A673 (cell line): ENCODE data around the gene PREX1. TPM values are rescaled to one million over a fixed set of nuclear protein-coding genes. Genes with fewer than 3 reads are reported as not detected.

Source experiments
- BruUV-seq: library from RNA; stranded (reverse); fragments of 400-500 nt; replicated peaks from 2 replicates; lab custom pipeline; 2021; lab: Mats Ljungman, UMichigan
- CTCF ChIA-PET: fragments of 300-600 bp; sonication (Branson Sonifier 250); formaldehyde crosslinking; loops from one replicate; lab custom pipeline; 2022; ENCODE audit warnings: antibody characterized with exemption; lab: Charles Lee
- POLR2A ChIA-PET: fragments of 300-600 bp; sonication (Branson Sonifier 250); formaldehyde crosslinking; loops from one replicate; lab custom pipeline; 2022; ENCODE audit warnings: antibody characterized with exemption; ENCODE audit not compliant: low non-redundant PET; lab: Charles Lee
- DNase-seq: peaks from one replicate; pipeline ENCODE4 v3.0.0-alpha.2; 2015; ENCODE audit warnings: low spot score
- H3K27ac ChIP-seq: fragments of 200-600 bp; sonication (generic); 2 replicates; pipeline ENCODE4 v1.5.1; 2016; ENCODE audit warnings: mixed run types, low read depth, mild to moderate bottlenecking, mixed read lengths, antibody characterized with exemption, low read length; ENCODE audit not compliant: poor library complexity, severe bottlenecking
- H3K27me3 ChIP-seq: fragments of 200-600 bp; sonication (generic); replicated peaks from 2 replicates; pipeline ENCODE4 v1.6.1; 2017; ENCODE audit warnings: mixed run types, low read depth, mild to moderate bottlenecking, mixed read lengths, antibody characterized with exemption, low read length; ENCODE audit not compliant: insufficient read depth, poor library complexity
- H3K36me3 ChIP-seq: fragments of 200-600 bp; sonication (generic); 2 replicates; pipeline ENCODE4 v1.6.1; 2016; ENCODE audit warnings: mixed run types, mild to moderate bottlenecking, mixed read lengths, antibody characterized with exemption, low read length; ENCODE audit not compliant: insufficient read depth, poor library complexity, severe bottlenecking
- H3K4me1 ChIP-seq: fragments of 200-600 bp; sonication (generic); 2 replicates; pipeline ENCODE4 v1.6.1; 2017; ENCODE audit warnings: mixed run types, mild to moderate bottlenecking, mixed read lengths, antibody characterized with exemption, low read length; ENCODE audit not compliant: insufficient read depth, poor library complexity, severe bottlenecking
- H3K4me3 ChIP-seq: fragments of 200-600 bp; sonication (generic); 2 replicates; pipeline ENCODE4 v1.5.1; 2016; ENCODE audit warnings: low read depth, mixed run types, mild to moderate bottlenecking, mixed read lengths, low read length; ENCODE audit not compliant: poor library complexity, severe bottlenecking
- H3K9me3 ChIP-seq: fragments of 200-600 bp; sonication (generic); 2 replicates; pipeline ENCODE4 v1.6.1; 2016; ENCODE audit warnings: mixed run types, low read depth, mild to moderate bottlenecking, mixed read lengths, antibody characterized with exemption, low read length; ENCODE audit not compliant: poor library complexity, severe bottlenecking
- EZH2 ChIP-seq: fragments of 200-600 bp; sonication (generic); IDR thresholded peaks from 2 replicates; pipeline ENCODE4 v1.6.1; 2017; ENCODE audit warnings: borderline replicate concordance, low read depth, mild to moderate bottlenecking, mixed read lengths, antibody characterized with exemption, low read length; ENCODE audit not compliant: poor library complexity, severe bottlenecking
- intact Hi-C: fragments of 100-400 bp; cut with micrococcal nuclease; formaldehyde crosslinking; loops from one replicate; pipeline ENCODE4 v1.10.0; 2022; ENCODE audit not compliant: unreplicated experiment
- total RNA-seq: library from RNA; stranded (reverse); gene quantifications from 2 replicates; pipeline ENCODE4 v1.2.3, GENCODE V29; 2021
- TF ChIP-seq, protein P1 (sequence below): fragments of 300-800, 200-600 bp; sonication (generic); conservative IDR thresholded peaks from 2 replicates; pipeline ENCODE4 v1.5.1; 2017; ENCODE audit warnings: low read depth, mild to moderate bottlenecking, antibody characterized with exemption, low read length, moderate library complexity, mixed read lengths

The PREX1 gene
- total RNA-seq, 1 experiment from 2014 or later = 145 TPM

DNA sequence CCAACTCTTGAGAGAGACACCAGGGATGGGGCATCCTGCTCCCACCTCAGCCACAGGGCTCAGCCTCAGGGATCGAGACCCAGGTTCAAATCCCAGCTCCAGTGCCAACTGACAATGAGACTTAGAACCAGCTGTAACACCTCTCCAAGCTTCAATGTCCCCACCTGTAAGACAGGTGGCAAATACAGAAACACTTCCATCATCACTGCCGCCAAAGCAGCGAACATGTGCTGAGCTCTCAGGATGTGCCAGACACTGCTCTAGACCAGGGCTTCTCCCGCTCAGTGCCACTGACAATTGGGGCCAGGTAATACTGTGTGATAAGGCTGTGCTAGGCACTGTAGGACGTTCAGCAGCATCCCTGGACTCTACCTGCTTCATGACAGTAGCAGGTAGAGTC is 22.1 kb downstream of the PREX1 start:
- H3K4me1 ChIP-seq = no peaks in the 10 kb centered on the region
- intact Hi-C loops = no loop called here
- no peaks in the 10 kb centered on the region for H3K27me3 ChIP-seq
- DNase-seq = no peak
- H3K36me3 ChIP-seq = peaks cover 34% of the 10 kb centered on the region
- TF ChIP-seq, protein P1, sequence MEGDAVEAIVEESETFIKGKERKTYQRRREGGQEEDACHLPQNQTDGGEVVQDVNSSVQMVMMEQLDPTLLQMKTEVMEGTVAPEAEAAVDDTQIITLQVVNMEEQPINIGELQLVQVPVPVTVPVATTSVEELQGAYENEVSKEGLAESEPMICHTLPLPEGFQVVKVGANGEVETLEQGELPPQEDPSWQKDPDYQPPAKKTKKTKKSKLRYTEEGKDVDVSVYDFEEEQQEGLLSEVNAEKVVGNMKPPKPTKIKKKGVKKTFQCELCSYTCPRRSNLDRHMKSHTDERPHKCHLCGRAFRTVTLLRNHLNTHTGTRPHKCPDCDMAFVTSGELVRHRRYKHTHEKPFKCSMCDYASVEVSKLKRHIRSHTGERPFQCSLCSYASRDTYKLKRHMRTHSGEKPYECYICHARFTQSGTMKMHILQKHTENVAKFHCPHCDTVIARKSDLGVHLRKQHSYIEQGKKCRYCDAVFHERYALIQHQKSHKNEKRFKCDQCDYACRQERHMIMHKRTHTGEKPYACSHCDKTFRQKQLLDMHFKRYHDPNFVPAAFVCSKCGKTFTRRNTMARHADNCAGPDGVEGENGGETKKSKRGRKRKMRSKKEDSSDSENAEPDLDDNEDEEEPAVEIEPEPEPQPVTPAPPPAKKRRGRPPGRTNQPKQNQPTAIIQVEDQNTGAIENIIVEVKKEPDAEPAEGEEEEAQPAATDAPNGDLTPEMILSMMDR = no peak
- TF ChIP-seq EZH2 = no peak
- H3K27ac ChIP-seq = no peak overlapping the region
- ChIA-PET CTCF (no interaction called here), POLR2A (no interaction called here)
- no peak overlapping the region for H3K4me3 ChIP-seq
- no TSS peak for BruUV-seq
- peaks cover 22% of the 10 kb centered on the region for H3K9me3 ChIP-seq

- no peak for TF ChIP-seq EZH2
- ChIA-PET CTCF (no interaction called here), POLR2A (no interaction called here)
- Histone ChIP-seq H3K27me3 (no peaks in the 10 kb centered on the region), H3K4me3 (no peak overlapping the region), H3K27ac (no peak overlapping the region), H3K36me3 (peaks cover 34% of the 10 kb centered on the region), H3K9me3 (peaks cover 22% of the 10 kb centered on the region), H3K4me1 (peaks cover 2% of the 10 kb centered on the region)
- intact Hi-C loops = no loop called here
- DNase-seq = no peak
- BruUV-seq = no TSS peak
These were observed 22.5 kb downstream of the PREX1 start for GRCh38 chr20:48805286-48805685.

- peaks cover 10% of the 10 kb centered on the region for H3K4me1 ChIP-seq
- TF ChIP-seq EZH2 = no peak
- TF ChIP-seq, protein P1 = no peak
- ChIA-PET POLR2A (interaction anchor here (0.6 kb wide), 1 partner anchor 183 kb away, joined by 3 read pairs; no protein-coding TSS in a partner anchor), CTCF (no interaction called here)
- H3K4me3 ChIP-seq = no peak overlapping the region
- intact Hi-C loops = no loop called here
- no TSS peak for BruUV-seq
- H3K9me3 ChIP-seq = peaks cover 22% of the 10 kb centered on the region
- DNase-seq = no peak
- H3K36me3 ChIP-seq = peaks cover 29% of the 10 kb centered on the region
- no peaks in the 10 kb centered on the region for H3K27me3 ChIP-seq
- H3K27ac ChIP-seq = no peak overlapping the region
These were observed 23.4 kb downstream of the PREX1 start for GRCh38 chr20:48804300-48804980.
